GM12873 (cell line): ENCODE data around the gene NEIL1.
A peak's percentile ranks its signal among the peaks of the same experiment; 100 is the strongest.

Experiments
- TF ChIP-seq, protein P1 (sequence below): IDR thresholded peaks from 2 replicates; pipeline ENCODE4 v1.5.1; 2012; ENCODE audit warnings: low read depth, mild to moderate bottlenecking, moderate library complexity, low read length, control low read depth; ENCODE audit not compliant: insufficient read depth; ENCODE audit errors: missing control alignments

Gene NEIL1

GRCh38 chr15:75360391-75360790 is 13.6 kb downstream of the NEIL1 start:
- TF ChIP-seq, protein P1, sequence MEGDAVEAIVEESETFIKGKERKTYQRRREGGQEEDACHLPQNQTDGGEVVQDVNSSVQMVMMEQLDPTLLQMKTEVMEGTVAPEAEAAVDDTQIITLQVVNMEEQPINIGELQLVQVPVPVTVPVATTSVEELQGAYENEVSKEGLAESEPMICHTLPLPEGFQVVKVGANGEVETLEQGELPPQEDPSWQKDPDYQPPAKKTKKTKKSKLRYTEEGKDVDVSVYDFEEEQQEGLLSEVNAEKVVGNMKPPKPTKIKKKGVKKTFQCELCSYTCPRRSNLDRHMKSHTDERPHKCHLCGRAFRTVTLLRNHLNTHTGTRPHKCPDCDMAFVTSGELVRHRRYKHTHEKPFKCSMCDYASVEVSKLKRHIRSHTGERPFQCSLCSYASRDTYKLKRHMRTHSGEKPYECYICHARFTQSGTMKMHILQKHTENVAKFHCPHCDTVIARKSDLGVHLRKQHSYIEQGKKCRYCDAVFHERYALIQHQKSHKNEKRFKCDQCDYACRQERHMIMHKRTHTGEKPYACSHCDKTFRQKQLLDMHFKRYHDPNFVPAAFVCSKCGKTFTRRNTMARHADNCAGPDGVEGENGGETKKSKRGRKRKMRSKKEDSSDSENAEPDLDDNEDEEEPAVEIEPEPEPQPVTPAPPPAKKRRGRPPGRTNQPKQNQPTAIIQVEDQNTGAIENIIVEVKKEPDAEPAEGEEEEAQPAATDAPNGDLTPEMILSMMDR, result no peak

GRCh38 chr15:75360856-75361255 is 14.0 kb downstream of the NEIL1 start:
- TF ChIP-seq, protein P1, result no peak

DNA sequence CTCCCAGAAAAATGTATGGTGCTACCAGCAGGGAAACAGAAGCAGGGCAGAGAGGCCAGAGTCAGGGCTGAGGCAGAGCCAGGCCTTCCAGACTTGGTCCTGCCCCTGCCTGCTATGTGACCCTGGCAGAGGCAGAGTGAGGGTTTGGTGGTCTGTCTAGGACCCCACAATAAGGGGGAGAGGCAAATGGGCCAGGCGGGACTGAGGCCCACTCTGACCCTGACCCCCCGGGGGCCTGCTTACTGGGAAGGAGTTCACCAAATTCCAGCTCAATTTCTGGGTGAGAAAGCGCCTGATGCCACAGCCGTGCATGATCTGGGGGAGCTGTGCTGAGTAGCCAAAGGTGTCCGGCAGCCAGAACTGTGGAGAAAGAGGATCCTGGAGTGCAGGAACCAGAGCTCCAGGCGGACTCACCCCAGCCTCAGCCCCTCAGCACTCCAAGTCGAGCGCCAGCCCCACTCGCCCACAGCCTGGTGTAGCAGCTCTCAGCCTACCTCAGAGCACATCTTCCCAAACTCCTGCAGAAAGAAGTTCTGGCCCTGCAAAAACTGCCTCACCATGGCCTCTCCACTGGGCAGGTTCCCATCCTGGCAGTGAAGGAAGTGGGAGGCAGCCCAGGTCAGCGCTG is 14.6 kb downstream of the NEIL1 start:
- TF ChIP-seq, protein P1, result no peak

GRCh38 chr15:75361989-75362641 is 15.3 kb downstream of the NEIL1 start:
- TF ChIP-seq, protein P1, result no peak

GRCh38 chr15:75362642-75363249 is 15.9 kb downstream of the NEIL1 start:
- TF ChIP-seq, protein P1, result peak; percentile 14

DNA sequence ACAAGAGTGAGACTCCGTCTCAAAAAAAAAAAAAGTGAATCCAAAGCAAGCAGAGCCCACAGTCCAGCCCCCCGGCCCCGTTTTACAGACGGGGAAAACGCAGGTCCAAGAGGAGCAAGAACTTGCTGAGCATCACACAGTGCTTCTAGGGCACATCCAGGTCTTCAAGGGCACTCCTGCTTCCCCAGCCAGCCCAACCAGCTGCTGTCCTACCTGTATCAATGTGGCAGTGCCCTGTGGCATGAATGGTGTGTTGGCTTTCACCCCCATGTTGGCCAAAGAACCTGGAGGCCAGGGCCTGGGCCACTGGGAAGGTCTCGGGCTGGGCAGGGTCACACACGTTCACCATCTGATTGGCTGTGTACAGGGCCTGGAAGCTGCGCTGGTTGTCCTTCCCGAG is 16.9 kb downstream of the NEIL1 start:
- TF ChIP-seq, protein P1, result no peak

- TF ChIP-seq, protein P1, result no peak
Measured at GRCh38 chr15:75364881-75365280, 18.0 kb downstream of the NEIL1 start.
